ENCODE data around the gene KIF4A. TPM values are rescaled to one million over a fixed set of nuclear protein-coding genes. Genes with fewer than 3 reads are reported as not detected.
"Not testable (repeated sequence)": the region's sequence is repeated elsewhere in the genome, so short reads cannot be mapped to it uniquely, and the experiment has no call there.

Gene KIF4A
- total RNA-seq, 1 experiment from 2014 or later, result 35.8 TPM

DNA sequence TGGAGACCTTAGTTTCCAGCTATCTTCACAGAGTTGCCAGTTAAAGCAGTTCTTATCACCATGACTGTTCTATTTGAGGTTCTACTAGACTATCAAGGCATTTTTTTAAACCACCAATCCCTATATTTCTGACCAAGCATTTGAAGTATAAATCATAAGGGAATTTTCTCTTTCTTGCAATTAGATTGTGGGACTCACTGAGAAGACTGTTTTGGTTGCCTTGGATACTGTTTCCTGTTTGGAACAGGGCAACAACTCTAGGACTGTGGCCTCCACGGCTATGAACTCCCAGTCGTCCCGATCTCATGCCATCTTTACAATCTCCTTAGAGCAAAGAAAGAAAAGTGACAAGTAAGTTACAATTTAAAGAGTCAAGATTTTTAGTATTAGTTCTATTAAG lies 11.8 kb downstream of the KIF4A start:
- Histone ChIP-seq H3K4me1 (ENCODE audit: insufficient read depth, low read length) (no peaks in the 10 kb centered on the region), H3K4me3 (ENCODE audit: low read length) (no peak overlapping the region), H3K27ac (ENCODE audit: low read length) (no peak overlapping the region), H3K9me3 (ENCODE audit: low read length) (no peaks in the 10 kb centered on the region), H3K79me2 (ENCODE audit: low read length) (peaks cover 26% of the 10 kb centered on the region; the same call in 1 of the 2 replicates), H3K9ac (ENCODE audit: low read length) (no peak overlapping the region), H3K9me2 (replicated peaks; ENCODE audit: low read length) (no peaks in the 10 kb centered on the region), H3K4me2 (ENCODE audit: low read length) (no peak overlapping the region), H3F3A (ENCODE audit: low read length, unreplicated experiment) (no peaks in the 10 kb centered on the region), H4K20me1 (ENCODE audit: low read length) (no peaks in the 10 kb centered on the region), H3K36me3 (ENCODE audit: low read depth, low read length) (peaks cover 61% of the 10 kb centered on the region), H2AFZ (ENCODE audit: low read length) (no peak overlapping the region), H3K27me3 (ENCODE audit: low read length) (no peaks in the 10 kb centered on the region)
- TF ChIP-seq EZH2phosphoT487 (IDR thresholded peaks at IDR 0.05; ENCODE audit: borderline replicate concordance, low read length) (no peak), CTCF (conservative IDR thresholded peaks at IDR 0.05; ENCODE audit: low read depth, low read length) (no peak), EZH2 (IDR thresholded peaks at IDR 0.05; ENCODE audit: low read length, unreplicated experiment) (no peak)
- CTCF ChIA-PET, result no interaction called here
- POLR2A ChIA-PET (ENCODE audit: unreplicated experiment), result no interaction called here
- ATAC-seq, result no peak
- no TSS peak for BruUV-seq (replicated peaks)
- intact Hi-C loops (cut with micrococcal nuclease), result no loop called here
- no peak for DNase-seq

- CTCF ChIA-PET, result no interaction called here
- POLR2A ChIA-PET (ENCODE audit: unreplicated experiment), result no interaction called here
- no peak for ATAC-seq
- no peaks in the 10 kb centered on the region for H3K9me2 ChIP-seq (replicated peaks; ENCODE audit: low read length)
- TF ChIP-seq EZH2phosphoT487 (IDR thresholded peaks at IDR 0.05; ENCODE audit: borderline replicate concordance, low read length) (no peak), CTCF (conservative IDR thresholded peaks at IDR 0.05; ENCODE audit: low read depth, low read length) (no peak), EZH2 (IDR thresholded peaks at IDR 0.05; ENCODE audit: low read length, unreplicated experiment) (no peak)
- peak; percentile 3 for DNase-seq
- intact Hi-C loops (cut with micrococcal nuclease), result no loop called here
- 0 out of 2 replicates have a peak, but pooled peaks cover 7% of the 10 kb centered on the region for H4K20me1 ChIP-seq (ENCODE audit: low read length)
- H2AFZ ChIP-seq (ENCODE audit: low read length), result no peak overlapping the region
- H3F3A ChIP-seq (ENCODE audit: low read length, unreplicated experiment), result no peaks in the 10 kb centered on the region
- H3K4me1 ChIP-seq (ENCODE audit: insufficient read depth, low read length), result no peaks in the 10 kb centered on the region
- no peaks in the 10 kb centered on the region for H3K27me3 ChIP-seq (ENCODE audit: low read length)
- H3K4me3 ChIP-seq (ENCODE audit: low read length), result no peak overlapping the region
- H3K9ac ChIP-seq (ENCODE audit: low read length), result no peak overlapping the region
- peaks cover 23% of the 10 kb centered on the region for H3K36me3 ChIP-seq (ENCODE audit: low read depth, low read length)
- BruUV-seq (replicated peaks), result no TSS peak
- no peak overlapping the region for H3K4me2 ChIP-seq (ENCODE audit: low read length)
- peaks cover 46% of the 10 kb centered on the region for H3K79me2 ChIP-seq (ENCODE audit: low read length)
- H3K27ac ChIP-seq (ENCODE audit: low read length), result no peak overlapping the region
- no peaks in the 10 kb centered on the region for H3K9me3 ChIP-seq (ENCODE audit: low read length)
Measured at GRCh38 chrX:70313503-70313902, 23.6 kb downstream of the KIF4A start.

DNA sequence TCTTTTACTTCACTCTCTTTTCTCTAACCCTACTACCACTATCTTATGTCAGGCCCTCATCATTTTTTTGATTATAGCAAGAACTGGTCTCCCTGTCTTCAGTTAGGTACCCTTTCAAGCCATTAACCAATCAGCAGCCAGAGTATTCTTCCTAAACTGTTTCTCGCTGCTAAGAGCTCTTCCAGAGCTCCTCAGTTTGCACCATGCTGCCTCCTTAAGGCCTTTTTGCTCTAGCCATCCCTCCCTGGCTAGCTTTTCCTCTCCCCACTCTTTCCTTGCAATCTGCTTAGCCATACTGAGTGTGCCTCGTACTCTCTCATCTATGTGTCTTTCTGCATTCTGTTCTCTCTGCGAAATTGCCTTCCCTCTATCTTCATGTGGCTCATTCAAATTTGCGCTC lies 32.9 kb downstream of the KIF4A start:
- BruUV-seq (replicated peaks), result no TSS peak
- H3K9ac ChIP-seq (ENCODE audit: low read length), result no peak overlapping the region
- no peaks in the 10 kb centered on the region for H3K4me1 ChIP-seq (ENCODE audit: insufficient read depth, low read length)
- 0 out of 2 replicates have a peak, but pooled peaks cover 4% of the 10 kb centered on the region for H4K20me1 ChIP-seq (ENCODE audit: low read length)
- TF ChIP-seq CTCF (conservative IDR thresholded peaks at IDR 0.05; ENCODE audit: low read depth, low read length) (no peak), EZH2phosphoT487 (IDR thresholded peaks at IDR 0.05; ENCODE audit: borderline replicate concordance, low read length) (no peak), EZH2 (IDR thresholded peaks at IDR 0.05; ENCODE audit: low read length, unreplicated experiment) (no peak)
- H3K79me2 ChIP-seq (ENCODE audit: low read length), result 0 out of 2 replicates have a peak, but pooled peaks cover 6% of the 10 kb centered on the region
- H3K36me3 ChIP-seq (ENCODE audit: low read depth, low read length), result peaks cover 5% of the 10 kb centered on the region
- no peak overlapping the region for H2AFZ ChIP-seq (ENCODE audit: low read length)
- no peak for DNase-seq
- CTCF ChIA-PET, result no interaction called here
- no peak overlapping the region for H3K27ac ChIP-seq (ENCODE audit: low read length)
- POLR2A ChIA-PET (ENCODE audit: unreplicated experiment), result no interaction called here
- H3K9me3 ChIP-seq (ENCODE audit: low read length), result no peaks in the 10 kb centered on the region
- H3F3A ChIP-seq (ENCODE audit: low read length, unreplicated experiment), result no peaks in the 10 kb centered on the region
- no peak overlapping the region for H3K4me2 ChIP-seq (ENCODE audit: low read length)
- H3K4me3 ChIP-seq (ENCODE audit: low read length), result no peak overlapping the region
- intact Hi-C loops (cut with micrococcal nuclease), result no loop called here
- H3K9me2 ChIP-seq (replicated peaks; ENCODE audit: low read length), result no peaks in the 10 kb centered on the region
- H3K27me3 ChIP-seq (ENCODE audit: low read length), result no peaks in the 10 kb centered on the region
- no peak for ATAC-seq

GRCh38 chrX:70323628-70324027 lies 33.7 kb downstream of the KIF4A start:
- H3K79me2 ChIP-seq (ENCODE audit: low read length); H4K20me1 ChIP-seq (ENCODE audit: low read length); BruUV-seq (replicated peaks); H3K27me3 ChIP-seq (ENCODE audit: low read length); intact Hi-C loops (cut with micrococcal nuclease); H2AFZ ChIP-seq (ENCODE audit: low read length); DNase-seq; CTCF ChIA-PET; H3F3A ChIP-seq (ENCODE audit: low read length, unreplicated experiment); H3K9me3 ChIP-seq (ENCODE audit: low read length); H3K27ac ChIP-seq (ENCODE audit: low read length); H3K9ac ChIP-seq (ENCODE audit: low read length); ATAC-seq; H3K4me1 ChIP-seq (ENCODE audit: insufficient read depth, low read length); H3K4me3 ChIP-seq (ENCODE audit: low read length); H3K9me2 ChIP-seq (replicated peaks; ENCODE audit: low read length); H3K36me3 ChIP-seq (ENCODE audit: low read depth, low read length); H3K4me2 ChIP-seq (ENCODE audit: low read length): not testable (repeated sequence)
- POLR2A ChIA-PET (ENCODE audit: unreplicated experiment), result interaction anchor here (0.7 kb wide), 1 partner anchor 230 kb away, joined by 5 read pairs; no protein-coding TSS in a partner anchor

Data from PC-3 (cell line).